GM18520 (cell line): ENCODE measurements around the gene LRR1.
"Not testable (repeated sequence)": the region's sequence is repeated elsewhere in the genome, so short reads cannot be mapped to it uniquely, and the experiment has no call there.

Experiments
- ATAC-seq: cut with Tn5 transposase; IDR thresholded peaks from one replicate; pipeline ENCODE4 v1.9.1; 2021; ENCODE audit not compliant: unreplicated experiment

The LRR1 gene

DNA sequence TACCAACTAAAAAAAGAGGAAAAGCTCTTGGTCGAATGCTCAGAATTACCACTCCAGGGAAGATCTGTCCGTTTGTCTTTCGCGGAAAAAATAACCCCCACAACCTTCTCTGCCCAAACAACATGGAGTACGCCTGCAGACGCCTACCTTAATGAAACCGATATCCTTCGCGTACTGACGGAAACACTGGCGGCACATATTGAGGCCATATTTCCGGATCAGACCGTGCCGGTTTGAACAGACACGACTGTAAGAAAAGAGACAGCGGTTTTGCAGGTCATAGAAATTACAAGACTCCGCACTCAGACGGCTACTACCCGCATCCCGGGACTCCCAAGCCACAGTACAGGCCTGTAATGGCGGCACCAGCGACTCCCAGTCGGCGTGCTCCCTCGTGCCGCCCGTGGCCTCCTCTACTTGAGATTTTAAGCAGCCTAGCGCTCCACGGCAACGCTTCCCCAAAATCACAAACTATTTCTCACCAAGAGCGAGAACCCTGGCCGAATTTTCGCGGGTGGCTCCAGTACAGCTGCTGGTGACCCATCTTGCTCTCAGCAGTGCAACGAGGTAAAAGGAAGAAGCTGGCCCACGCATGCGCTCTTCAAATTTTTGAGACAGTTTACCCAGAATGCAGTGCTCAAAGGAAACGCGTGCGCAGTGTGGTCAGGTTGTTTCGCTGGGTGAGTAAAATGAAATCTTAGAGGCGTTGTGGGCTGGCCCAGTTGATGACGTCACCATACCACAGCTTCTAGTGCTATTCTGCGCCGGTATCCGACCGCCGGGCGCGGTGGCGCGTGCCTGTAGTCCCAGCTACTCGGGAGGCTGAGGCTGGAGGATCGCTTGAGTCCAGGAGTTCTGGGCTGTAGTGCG lies 12.7 kb upstream of the LRR1 start, which contains the start of gene RPS29:
Gene RPS29 (minus strand): TSS at position 578 of the 870 bp plus-strand sequence. CDS start 34 bp downstream, at position 544.
- ATAC-seq, result peak; percentile 77

DNA sequence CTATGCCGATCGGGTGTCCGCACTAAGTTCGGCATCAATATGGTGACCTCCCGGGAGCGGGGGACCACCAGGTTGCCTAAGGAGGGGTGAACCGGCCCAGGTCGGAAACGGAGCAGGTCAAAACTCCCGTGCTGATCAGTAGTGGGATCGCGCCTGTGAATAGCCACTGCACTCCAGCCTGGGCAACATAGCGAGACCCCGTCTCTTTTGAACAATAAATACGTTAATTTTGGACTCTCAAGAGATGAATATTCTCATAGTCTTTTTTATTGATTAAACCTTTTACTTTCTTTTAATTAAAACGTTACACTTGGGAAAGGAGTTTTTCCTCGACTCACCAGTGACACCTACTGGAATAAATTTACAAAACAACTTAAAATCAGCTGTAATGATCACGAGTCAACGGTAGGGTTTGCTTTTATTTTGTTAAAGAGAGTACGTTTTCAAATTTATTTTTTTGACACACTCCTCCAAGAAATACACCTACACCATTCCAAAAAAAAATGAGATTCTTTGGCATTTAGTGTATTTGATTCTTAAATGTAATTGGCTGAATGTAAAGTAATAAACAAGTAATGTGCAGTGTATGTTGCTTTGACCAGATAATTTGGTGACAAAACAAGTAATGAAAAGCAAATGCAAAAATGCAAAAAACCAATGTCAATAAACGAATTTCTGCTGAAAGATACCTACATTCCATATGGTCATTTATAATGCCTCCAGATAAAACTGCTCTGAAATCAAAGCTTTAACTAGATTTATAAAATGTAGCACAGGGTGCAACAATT lies 11.9 kb upstream of the LRR1 start:
- peak; percentile 32 for ATAC-seq

DNA sequence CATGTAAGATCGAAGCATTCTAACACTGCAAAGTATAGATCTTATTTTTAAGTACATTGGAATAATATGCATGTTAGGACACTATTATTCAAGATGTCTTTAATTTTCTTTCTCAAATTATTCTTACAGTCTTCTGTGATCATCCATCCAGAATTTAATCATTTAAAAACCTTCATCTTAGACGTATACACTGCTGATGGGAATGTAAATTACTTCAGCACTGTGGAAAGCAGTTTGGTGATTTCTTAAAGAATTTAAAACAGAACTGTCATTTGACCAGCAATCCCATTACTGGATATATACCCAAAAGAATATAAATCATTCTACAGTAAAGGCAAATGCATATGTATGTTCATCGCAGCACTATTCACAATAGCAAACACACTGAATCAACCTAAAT lies 9.4 kb upstream of the LRR1 start:
- no peak for ATAC-seq

DNA sequence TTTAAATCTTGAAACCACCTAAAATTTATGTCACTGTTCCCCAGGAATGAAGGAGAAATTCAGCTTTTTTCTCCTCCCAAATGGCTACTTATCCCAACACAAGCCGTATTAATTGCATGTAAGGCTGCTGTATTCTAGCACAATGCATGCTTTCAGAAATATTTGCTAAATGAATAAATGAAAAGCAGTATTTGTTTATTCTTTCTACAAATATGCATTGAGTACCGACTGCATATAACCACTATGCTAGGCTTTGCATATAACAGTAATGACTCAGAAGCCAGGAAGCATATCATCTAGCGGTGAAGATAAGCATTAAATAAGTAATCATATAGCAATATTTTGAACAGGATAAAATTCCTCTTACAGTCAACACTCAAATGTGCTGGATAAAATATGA lies 5.7 kb upstream of the LRR1 start:
- ATAC-seq, result no peak

DNA sequence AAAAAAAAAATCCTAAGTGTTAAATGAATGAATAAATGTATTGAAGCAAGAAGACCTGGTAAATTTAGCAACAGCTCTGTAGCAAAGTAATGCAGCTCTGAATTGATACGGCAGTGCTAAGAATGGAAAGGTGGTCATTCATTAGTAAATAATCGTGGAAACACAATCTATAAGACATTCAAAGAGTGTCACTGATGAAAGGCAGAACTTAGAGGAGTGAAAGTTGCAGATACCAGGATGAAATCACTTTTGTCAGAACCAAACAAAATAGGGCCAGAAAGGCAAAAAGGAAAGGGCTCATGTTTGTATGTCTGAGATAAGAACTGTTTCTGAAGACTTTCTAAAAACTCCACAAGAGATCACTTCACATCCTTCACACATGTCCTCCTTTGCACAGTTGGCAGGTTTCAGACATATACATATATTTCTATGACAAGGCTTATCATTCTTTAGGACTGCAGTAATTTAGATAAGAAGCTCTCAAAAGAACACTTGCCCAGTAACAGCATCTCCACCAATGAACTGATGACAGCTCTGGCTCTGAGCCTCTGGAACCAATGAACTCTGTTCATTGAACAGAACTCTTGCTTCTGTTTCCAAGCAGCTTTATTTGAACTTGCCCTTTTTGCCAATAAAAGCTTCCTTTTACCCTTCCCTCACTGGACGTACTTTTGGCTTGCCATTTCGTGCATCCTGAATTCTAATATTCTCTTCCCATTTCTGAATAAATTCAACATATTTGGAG lies 4.2 kb upstream of the LRR1 start:
- no peak for ATAC-seq

DNA sequence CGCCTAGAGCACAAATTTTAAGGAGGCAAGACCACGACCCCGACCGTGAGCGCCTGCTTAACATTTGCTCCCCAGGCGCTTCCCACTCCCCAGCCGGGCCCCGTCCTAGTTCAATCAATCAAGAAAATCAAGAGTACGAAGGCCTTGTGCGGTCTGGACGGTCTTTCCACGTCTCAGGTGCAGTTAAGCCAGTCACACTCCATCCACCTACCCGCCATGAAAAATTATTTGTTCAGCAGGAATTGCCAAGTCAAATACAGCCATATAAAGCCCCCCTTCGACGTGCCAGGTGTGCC lies 603 bp upstream of the LRR1 start:
- ATAC-seq, result no peak

DNA sequence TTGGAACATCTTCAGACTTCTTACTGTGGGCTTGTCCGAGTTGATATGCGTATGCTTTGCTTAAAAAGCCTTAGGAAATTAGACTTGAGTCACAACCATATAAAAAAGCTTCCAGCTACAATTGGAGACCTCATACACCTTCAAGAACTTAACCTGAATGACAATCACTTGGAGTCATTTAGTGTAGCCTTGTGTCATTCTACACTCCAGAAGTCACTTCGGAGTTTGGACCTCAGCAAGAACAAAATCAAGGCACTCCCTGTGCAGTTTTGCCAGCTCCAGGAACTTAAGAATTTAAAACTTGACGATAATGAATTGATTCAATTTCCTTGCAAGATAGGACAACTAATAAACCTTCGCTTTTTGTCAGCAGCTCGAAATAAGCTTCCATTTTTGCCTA lies 8.8 kb downstream of the LRR1 start:
- ATAC-seq, result no peak

DNA sequence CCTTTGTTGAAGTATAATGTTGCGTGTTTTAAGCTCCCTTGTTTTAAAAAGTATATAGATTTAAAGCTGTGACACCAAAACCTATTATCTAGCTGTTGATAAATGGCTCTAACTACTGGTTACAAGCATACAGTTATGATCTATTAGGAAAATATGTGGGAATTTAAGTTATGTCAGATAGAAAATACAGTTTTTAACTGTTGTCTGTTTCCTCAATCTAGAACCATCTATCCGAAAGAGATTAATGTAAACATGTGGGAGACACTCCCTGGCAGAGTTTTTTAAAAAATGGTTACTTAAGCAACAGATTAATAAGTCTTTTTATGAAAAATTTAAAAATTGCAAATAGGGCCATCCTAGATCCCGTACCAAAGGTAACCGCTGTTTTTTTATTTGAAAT lies 13.5 kb downstream of the LRR1 start:
- no peak for ATAC-seq

DNA sequence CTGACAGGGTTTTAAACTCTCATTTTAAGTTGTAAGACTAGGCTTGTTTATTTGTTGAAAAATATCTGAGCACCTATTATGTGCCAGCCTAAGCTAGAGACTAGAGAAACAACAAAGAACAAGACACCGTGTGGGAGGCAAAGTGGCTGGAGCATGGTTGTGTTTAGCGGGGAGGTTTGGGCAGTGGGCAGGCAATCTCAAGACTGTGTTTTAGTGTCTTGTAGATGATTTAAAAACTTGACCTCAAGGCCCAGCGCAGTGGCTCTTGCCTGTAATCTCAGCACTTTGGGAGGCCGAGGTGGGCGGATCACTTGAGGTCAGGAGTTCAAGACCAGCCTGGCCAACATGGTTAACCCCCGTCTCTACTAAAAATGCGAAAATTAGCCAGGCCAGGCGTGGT lies 13.9 kb downstream of the LRR1 start:
- ATAC-seq, result no peak

DNA sequence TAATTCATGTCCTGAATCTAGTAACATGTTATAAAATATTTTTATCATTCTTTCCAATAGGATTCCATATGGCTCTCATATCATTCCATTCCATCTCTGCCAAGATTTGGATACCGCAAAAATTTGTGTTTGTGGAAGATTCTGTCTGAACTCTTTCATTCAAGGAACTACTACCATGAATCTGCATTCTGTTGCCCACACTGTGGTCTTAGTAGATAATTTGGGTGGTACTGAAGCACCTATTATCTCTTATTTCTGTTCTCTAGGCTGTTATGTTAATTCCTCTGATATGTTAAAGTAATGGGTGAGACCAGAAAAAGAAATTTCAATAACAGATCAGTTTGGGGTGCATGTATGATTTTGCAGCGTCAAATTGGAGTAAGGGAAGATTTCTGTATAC lies 15.5 kb downstream of the LRR1 start:
- ATAC-seq, result no peak

DNA sequence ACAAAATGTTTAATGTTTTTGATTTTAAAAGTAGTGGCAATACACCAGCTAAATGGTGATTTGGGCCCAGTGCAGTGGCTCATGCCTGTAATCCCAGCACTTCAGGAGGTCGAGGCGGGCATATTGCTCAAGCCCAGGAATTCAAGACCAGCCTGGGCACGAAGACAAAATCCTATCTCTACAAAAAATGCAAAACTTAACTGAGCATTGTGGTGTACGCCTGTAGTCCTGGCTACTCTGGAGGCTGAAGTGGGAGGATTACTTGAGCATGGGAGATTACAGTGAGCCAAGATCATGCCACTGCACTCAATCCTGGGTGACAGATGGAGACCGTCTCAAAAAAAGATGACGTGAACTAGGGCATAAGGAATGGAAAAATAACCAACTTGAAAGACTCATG lies 17.0 kb downstream of the LRR1 start:
- no peak for ATAC-seq

DNA sequence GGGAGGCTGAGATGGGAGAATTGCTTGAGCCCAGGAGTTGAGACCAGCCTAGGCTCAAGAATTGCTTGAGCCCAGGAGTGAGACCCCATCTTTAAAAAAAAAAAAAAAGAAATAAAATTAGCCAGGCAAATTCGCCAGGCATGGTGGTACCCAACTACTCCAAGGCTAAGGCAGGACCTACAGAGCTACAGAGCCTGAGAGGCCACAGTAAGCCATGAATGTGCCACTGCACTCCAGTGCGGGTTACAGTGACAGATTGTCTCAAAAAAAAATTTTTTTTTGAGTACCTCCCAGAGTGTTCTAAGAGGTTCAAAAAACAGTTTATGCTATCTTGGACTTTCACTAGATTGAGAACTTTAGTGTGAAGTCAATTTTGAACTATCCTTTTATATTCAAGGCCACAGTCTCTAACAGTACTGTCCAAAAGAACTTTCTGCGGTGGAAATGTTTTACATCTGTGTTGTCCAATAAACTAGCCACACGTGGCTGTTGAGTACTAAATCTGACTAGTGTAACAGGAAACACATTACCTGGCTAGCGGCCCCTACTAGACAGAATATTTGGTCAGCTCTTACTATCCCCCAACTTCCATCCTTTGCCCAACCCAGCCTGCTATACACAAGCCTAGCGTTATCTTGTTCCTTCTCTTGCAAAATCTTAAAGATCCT lies 19.2 kb downstream of the LRR1 start:
- no peak for ATAC-seq

DNA sequence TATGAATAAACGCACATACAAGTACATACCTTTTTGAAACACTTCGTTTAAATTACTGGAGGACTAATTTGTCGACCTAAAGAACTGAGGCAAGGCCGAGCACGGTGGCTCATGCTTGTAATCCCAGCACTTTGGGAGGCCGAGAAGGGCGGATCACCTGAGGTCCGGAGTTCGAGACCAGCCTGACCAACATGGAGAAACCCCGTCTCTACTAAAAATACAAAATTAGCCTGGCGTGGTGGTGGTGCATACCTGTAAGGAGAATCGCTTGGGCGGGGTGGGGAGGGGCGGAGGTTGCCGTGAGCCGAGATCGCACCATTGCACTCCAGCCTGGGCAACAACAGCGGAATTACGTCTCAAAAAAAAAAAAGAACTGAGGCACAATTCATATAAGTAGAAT lies 20.5 kb downstream of the LRR1 start:
- not testable (repeated sequence) for ATAC-seq

DNA sequence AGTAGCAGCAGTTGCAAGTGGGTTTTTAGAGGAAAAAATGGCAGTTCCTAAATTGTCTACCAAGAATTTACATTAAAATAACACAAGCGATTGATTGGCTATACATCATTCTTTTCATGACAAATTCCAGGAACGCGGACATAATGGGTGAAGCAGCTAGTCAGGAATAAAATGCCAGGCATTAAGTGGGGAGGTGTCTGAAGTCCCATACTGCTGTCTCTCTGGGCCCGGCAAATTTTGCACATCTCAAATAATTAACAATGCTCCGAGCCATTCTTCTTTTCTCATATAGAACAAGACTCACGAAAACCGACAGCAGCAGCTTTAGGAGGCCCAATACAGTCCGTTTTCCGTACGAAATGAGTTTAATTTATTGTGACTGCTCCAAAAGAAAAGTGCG lies 21.0 kb downstream of the LRR1 start:
- ATAC-seq, result no peak

DNA sequence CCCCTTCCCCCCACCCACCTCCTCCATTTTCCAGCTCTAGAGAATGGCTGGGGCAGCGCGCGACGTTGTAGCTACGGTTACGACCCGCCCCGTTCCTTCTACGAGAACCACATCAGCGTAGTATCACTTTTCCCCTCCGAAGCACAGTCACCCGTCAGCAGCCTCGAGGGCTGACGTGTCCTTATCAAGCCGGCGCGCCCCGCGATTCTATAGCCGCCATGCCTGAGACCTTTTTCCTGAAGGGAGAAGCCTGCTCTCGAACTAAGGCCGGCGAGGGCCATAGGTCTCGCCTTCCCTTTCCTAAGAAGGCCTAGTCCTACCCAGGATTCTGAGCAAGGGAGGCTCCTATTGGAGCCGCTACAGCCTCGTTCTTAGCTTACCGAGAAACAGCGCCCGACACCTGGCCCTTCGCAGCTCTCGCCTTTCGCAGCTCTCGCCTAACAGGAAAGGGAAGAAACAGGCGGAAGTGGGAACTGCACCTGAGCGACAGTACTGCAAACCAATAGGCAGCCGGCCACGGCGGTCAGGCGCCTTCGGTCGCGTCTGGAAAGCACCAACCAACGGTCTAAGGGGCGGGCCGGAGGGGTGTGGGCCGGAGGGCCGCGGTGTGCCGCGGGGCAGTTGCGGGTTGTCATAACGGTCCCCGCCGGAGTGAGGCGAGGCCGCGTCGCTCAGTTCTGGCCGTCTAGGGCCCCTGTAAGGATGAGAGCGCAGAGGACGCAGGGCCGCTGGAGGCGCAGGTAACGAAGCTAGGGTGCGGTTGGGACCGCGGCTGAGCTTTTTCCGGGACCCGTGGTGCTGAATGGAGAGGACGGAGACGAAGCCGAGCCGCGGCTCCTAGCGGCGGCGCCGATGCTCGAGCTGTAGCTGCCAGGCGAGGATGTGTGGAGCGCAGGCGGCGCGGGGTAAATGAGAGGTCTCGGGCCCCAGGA lies 21.7 kb downstream of the LRR1 start, which contains the start of the genes MGAT2 and RPL36AL:
Gene MGAT2 (plus strand): TSS at position 618 of the 932 bp plus-strand sequence. CDS start 470 bp downstream, outside the sequence.
Gene RPL36AL (minus strand): TSS at position 445 of the 932 bp plus-strand sequence. CDS start 1,522 bp downstream, outside the sequence.
- ATAC-seq, result peak; percentile 83

DNA sequence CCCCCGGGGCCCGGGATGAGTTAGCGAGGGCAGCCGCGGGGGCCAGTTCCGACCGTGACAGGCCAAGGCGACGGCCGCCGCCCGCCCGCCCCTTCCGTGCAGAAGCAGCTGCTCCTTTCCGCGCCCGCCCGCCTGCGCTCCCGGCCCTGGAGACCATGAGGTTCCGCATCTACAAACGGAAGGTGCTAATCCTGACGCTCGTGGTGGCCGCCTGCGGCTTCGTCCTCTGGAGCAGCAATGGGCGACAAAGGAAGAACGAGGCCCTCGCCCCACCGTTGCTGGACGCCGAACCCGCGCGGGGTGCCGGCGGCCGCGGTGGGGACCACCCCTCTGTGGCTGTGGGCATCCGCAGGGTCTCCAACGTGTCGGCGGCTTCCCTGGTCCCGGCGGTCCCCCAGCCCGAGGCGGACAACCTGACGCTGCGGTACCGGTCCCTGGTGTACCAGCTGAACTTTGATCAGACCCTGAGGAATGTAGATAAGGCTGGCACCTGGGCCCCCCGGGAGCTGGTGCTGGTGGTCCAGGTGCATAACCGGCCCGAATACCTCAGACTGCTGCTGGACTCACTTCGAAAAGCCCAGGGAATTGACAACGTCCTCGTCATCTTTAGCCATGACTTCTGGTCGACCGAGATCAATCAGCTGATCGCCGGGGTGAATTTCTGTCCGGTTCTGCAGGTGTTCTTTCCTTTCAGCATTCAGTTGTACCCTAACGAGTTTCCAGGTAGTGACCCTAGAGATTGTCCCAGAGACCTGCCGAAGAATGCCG lies 22.6 kb downstream of the LRR1 start:
- ATAC-seq, result peak; percentile 2

DNA sequence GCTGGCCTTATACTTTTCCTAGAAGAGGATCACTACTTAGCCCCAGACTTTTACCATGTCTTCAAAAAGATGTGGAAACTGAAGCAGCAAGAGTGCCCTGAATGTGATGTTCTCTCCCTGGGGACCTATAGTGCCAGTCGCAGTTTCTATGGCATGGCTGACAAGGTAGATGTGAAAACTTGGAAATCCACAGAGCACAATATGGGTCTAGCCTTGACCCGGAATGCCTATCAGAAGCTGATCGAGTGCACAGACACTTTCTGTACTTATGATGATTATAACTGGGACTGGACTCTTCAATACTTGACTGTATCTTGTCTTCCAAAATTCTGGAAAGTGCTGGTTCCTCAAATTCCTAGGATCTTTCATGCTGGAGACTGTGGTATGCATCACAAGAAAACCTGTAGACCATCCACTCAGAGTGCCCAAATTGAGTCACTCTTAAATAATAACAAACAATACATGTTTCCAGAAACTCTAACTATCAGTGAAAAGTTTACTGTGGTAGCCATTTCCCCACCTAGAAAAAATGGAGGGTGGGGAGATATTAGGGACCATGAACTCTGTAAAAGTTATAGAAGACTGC lies 23.4 kb downstream of the LRR1 start:
- no peak for ATAC-seq

DNA sequence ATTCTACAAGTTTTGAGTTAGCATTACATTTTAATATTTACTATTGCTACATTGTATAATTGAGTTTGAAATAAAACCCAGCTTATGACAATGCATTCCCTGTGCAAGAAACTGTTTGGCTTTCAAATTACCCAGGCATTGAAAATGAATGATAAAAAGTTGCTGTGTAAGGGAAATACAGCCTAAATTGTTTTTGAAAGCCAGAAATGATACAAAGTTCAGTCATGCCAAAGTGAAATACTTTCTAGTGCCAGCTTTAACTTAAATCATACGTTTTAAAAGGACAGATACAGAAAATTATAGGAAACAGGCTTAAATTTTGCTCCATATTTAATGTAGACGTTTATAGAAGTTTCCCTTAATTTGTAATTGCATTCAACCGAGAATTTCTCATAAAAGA lies 24.6 kb downstream of the LRR1 start:
- no peak for ATAC-seq
